Loucy (cell line): ENCODE data around the gene PCDHGA5.
"Not testable (repeated sequence)": the region's sequence is repeated elsewhere in the genome, so short reads cannot be mapped to it uniquely, and the experiment has no call there.

ENCODE experiments used
- H2AFZ ChIP-seq: fragments of 200-600 bp; sonication (generic); 2 replicates; pipeline ENCODE4 v1.6.0; 2016; ENCODE audit warnings: antibody characterized with exemption, mild to moderate bottlenecking, low read length, moderate library complexity
- H3F3A ChIP-seq: fragments of 200-600 bp; 2 replicates; pipeline ENCODE4 v1.6.0; 2016; ENCODE audit warnings: antibody characterized with exemption, low read depth, mild to moderate bottlenecking
- H3K27me3 ChIP-seq: fragments of 200-600 bp; sonication (generic); 2 replicates; pipeline ENCODE4 v1.6.1; 2014; ENCODE audit warnings: low read length, mild to moderate bottlenecking; ENCODE audit not compliant: insufficient read depth, poor library complexity, severe bottlenecking
- H3K36me3 ChIP-seq: fragments of 200-600 bp; sonication (generic); 2 replicates; pipeline ENCODE4 v1.6.1; 2016; ENCODE audit warnings: low read length; ENCODE audit not compliant: insufficient read depth
- H3K4me1 ChIP-seq: fragments of 200-600 bp; sonication (generic); 2 replicates; pipeline ENCODE4 v1.5.1; 2014; ENCODE audit warnings: low read length, mild to moderate bottlenecking; ENCODE audit not compliant: insufficient read depth, poor library complexity, severe bottlenecking
- H3K4me2 ChIP-seq: fragments of 200-600 bp; sonication (generic); 2 replicates; pipeline ENCODE4 v1.6.0; 2014; ENCODE audit warnings: antibody characterized with exemption, low read length, low read depth, mild to moderate bottlenecking; ENCODE audit not compliant: poor library complexity, severe bottlenecking
- H3K4me3 ChIP-seq: fragments of 200-600 bp; sonication (generic); 2 replicates; pipeline ENCODE4 v1.5.1; 2014; ENCODE audit warnings: low read length, mild to moderate bottlenecking, mixed read lengths; ENCODE audit not compliant: poor library complexity, severe bottlenecking
- H3K79me2 ChIP-seq: fragments of 200-600 bp; sonication (generic); 2 replicates; pipeline ENCODE4 v1.6.1; 2014; ENCODE audit warnings: low read length; ENCODE audit not compliant: insufficient read depth
- H3K9ac ChIP-seq: fragments of 200-600 bp; sonication (generic); 2 replicates; pipeline ENCODE4 v1.6.0; 2014; ENCODE audit warnings: mild to moderate bottlenecking, low read depth, low read length, moderate library complexity; ENCODE audit not compliant: poor library complexity, severe bottlenecking
- H3K9me2 ChIP-seq: fragments of 200-600 bp; sonication (generic); replicated peaks from 2 replicates; pipeline ENCODE4 v1.6.1; 2016; ENCODE audit warnings: low read depth, low read length, mixed read lengths
- H3K9me3 ChIP-seq: fragments of 200-600 bp; sonication (generic); 2 replicates; pipeline ENCODE4 v1.6.1; 2014; ENCODE audit warnings: mild to moderate bottlenecking, antibody characterized with exemption, low read length, low read depth; ENCODE audit not compliant: insufficient read depth
- H4K20me1 ChIP-seq: fragments of 200-600 bp; sonication (generic); 2 replicates; pipeline ENCODE4 v1.6.0; 2014; ENCODE audit warnings: antibody characterized with exemption, low read length, mild to moderate bottlenecking; ENCODE audit not compliant: insufficient read depth, poor library complexity, severe bottlenecking
- EZH2phosphoT487 ChIP-seq: fragments of 200-600 bp; IDR thresholded peaks from 2 replicates; pipeline ENCODE4 v1.6.1; 2018; ENCODE audit warnings: antibody characterized with exemption, mild to moderate bottlenecking, moderate library complexity, borderline replicate concordance
- TF ChIP-seq, protein P1 (sequence below): fragments of 200-600 bp; sonication (generic); conservative IDR thresholded peaks from 2 replicates; pipeline ENCODE4 v1.5.1; 2014; ENCODE audit warnings: mild to moderate bottlenecking, antibody characterized with exemption, low read length

The PCDHGA5 gene

DNA sequence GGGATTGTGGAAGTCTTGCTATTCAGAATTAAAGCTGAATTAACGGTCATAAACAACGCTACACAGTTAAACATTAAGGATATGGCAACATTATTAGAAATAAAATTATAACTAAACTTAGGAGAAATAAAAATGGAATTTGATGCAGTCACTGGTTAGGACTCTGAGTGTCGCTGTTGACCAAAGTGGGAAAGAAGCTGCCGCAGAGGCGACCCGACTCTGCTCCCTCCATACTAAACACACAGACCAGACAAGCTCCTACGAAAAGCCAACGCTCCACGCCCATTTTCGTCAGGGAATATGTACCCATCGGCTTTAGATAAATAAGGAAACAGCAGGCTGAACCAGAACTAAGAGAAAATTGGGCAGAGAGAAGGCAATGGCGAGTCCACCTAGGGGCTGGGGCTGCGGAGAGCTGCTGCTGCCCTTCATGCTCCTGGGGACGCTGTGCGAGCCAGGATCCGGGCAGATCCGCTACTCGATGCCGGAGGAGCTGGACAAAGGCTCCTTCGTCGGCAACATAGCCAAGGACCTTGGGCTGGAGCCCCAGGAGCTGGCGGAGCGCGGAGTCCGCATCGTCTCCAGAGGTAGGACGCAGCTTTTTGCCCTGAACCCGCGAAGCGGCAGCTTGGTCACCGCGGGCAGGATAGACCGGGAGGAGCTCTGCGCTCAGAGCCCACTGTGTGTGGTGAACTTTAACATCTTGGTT is at the start of gene PCDHGA5:
TSS of gene PCDHGA5 (plus strand) at position 211 of the 709 bp plus-strand sequence. CDS start at position 380, 169 bp downstream.
- Histone ChIP-seq H3K4me1 (no peaks in the 10 kb centered on the region), H3K9me2 (no peaks in the 10 kb centered on the region), H3K79me2 (no peaks in the 10 kb centered on the region), H3K4me2 (no peak within 1 kb of the TSS), H3K27me3 (no peaks in the 10 kb centered on the region), H3K9me3 (no peaks in the 10 kb centered on the region; the same call in 1 of the 2 replicates), H4K20me1 (no peaks in the 10 kb centered on the region), H3K36me3 (no peaks in the 10 kb centered on the region), H3K9ac (no peak within 1 kb of the TSS), H3F3A (no peaks in the 10 kb centered on the region), H3K4me3 (no peak within 1 kb of the TSS), H2AFZ (no peak within 1 kb of the TSS)
- TF ChIP-seq EZH2phosphoT487: no peak
- TF ChIP-seq, protein P1, sequence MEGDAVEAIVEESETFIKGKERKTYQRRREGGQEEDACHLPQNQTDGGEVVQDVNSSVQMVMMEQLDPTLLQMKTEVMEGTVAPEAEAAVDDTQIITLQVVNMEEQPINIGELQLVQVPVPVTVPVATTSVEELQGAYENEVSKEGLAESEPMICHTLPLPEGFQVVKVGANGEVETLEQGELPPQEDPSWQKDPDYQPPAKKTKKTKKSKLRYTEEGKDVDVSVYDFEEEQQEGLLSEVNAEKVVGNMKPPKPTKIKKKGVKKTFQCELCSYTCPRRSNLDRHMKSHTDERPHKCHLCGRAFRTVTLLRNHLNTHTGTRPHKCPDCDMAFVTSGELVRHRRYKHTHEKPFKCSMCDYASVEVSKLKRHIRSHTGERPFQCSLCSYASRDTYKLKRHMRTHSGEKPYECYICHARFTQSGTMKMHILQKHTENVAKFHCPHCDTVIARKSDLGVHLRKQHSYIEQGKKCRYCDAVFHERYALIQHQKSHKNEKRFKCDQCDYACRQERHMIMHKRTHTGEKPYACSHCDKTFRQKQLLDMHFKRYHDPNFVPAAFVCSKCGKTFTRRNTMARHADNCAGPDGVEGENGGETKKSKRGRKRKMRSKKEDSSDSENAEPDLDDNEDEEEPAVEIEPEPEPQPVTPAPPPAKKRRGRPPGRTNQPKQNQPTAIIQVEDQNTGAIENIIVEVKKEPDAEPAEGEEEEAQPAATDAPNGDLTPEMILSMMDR: no peak

DNA sequence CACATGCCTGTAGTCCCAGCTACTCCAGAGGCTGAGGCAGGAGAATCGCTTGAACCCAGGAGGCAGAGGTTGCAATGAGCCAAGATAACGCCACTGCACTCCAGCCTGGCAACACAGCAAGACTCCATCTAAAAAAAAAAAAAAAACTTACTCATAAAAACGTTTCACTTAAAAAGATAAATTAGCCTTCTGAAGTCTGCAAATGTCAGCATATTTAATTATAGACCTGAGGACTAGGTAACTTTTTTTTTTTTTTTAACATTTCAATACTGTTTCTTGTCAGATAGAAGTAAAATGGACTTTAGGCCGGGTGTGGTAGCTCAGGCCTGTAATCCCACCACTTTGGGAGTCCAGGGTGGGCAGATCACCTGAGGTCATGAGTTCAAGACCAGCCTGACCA is 47.0 kb upstream of the PCDHGA5 start:
- H3K9me2 ChIP-seq, H3K27me3 ChIP-seq, H4K20me1 ChIP-seq, H3K36me3 ChIP-seq, H3K4me3 ChIP-seq, H2AFZ ChIP-seq, H3F3A ChIP-seq, H3K9ac ChIP-seq, H3K4me2 ChIP-seq, H3K4me1 ChIP-seq: not testable (repeated sequence)
- Histone ChIP-seq H3K9me3 (peaks cover 20% of the 10 kb centered on the region; the same call in 1 of the 2 replicates), H3K79me2 (peaks cover 13% of the 10 kb centered on the region)

DNA sequence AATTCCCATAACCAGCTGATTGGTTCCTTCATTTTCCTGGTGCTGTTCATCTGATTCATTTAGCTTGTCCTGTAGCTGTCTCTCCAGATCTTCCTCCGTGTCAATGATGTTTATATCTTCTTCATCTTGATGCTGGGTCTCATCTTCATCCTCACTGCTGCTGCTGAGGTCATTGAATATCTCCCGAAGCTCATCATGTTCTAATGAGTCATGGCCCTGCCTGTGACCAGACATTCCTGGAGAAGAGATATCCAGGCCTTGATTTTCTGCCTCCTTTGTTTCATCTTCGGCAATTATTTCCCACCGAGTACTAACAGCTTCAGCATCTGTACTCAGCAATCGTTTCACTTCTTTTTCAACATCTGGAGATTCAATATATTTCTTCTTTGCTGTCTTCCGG is 44.8 kb upstream of the PCDHGA5 start:
- H3K27me3 ChIP-seq: no peaks in the 10 kb centered on the region
- H3K9me2 ChIP-seq: no peaks in the 10 kb centered on the region
- no peaks in the 10 kb centered on the region for H4K20me1 ChIP-seq
- peak overlapping the region; percentile 39 for H3K4me2 ChIP-seq
- H3K4me3 ChIP-seq: peak overlapping the region; percentile 79
- no peak for TF ChIP-seq EZH2phosphoT487
- TF ChIP-seq, protein P1: no peak
- peaks cover 20% of the 10 kb centered on the region; the same call in 1 of the 2 replicates for H3K9me3 ChIP-seq
- H3F3A ChIP-seq: no peaks in the 10 kb centered on the region
- no peaks in the 10 kb centered on the region for H3K36me3 ChIP-seq
- H2AFZ ChIP-seq: no peak overlapping the region
- H3K9ac ChIP-seq: no peak overlapping the region
- H3K79me2 ChIP-seq: peaks cover 13% of the 10 kb centered on the region
- H3K4me1 ChIP-seq: no peaks in the 10 kb centered on the region

DNA sequence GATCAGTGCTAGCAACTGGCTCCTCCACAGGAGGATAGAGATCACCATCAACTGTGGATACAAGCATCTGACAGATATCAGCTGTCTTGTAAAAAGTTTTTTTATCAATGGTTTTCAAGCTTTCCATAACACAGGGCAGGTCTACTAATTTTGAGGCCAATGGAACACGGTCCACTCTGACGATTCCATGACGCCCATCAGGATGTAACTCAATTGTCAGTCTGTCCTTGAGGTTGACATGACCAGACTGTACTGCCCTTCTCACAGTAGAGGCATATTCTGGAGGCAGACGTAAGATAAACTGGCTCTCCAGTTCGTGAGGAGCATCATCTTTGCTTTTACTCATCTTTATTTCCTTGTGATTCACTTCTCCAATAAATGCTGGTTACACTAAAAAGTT is 44.3 kb upstream of the PCDHGA5 start:
- Histone ChIP-seq H3K4me2 (peak overlapping the region; percentile 39), H3K9me3 (peaks cover 20% of the 10 kb centered on the region; the same call in 1 of the 2 replicates), H2AFZ (no peak overlapping the region), H3K79me2 (peaks cover 13% of the 10 kb centered on the region), H3K4me1 (no peaks in the 10 kb centered on the region), H3K9me2 (no peaks in the 10 kb centered on the region), H3K27me3 (no peaks in the 10 kb centered on the region), H3K4me3 (peak overlapping the region; percentile 79), H4K20me1 (no peaks in the 10 kb centered on the region), H3K36me3 (no peaks in the 10 kb centered on the region), H3K9ac (no peak overlapping the region), H3F3A (no peaks in the 10 kb centered on the region)
- TF ChIP-seq EZH2phosphoT487: no peak
- TF ChIP-seq, protein P1: no peak
